HG02759 (cell line): ENCODE measurements around the gene CTR9.

Source experiments
- ATAC-seq: cut with Tn5 transposase; IDR thresholded peaks from one replicate; pipeline ENCODE4 v1.9.1; 2021; ENCODE audit warnings: mild to moderate bottlenecking, moderate library complexity; ENCODE audit not compliant: unreplicated experiment

Gene CTR9

DNA sequence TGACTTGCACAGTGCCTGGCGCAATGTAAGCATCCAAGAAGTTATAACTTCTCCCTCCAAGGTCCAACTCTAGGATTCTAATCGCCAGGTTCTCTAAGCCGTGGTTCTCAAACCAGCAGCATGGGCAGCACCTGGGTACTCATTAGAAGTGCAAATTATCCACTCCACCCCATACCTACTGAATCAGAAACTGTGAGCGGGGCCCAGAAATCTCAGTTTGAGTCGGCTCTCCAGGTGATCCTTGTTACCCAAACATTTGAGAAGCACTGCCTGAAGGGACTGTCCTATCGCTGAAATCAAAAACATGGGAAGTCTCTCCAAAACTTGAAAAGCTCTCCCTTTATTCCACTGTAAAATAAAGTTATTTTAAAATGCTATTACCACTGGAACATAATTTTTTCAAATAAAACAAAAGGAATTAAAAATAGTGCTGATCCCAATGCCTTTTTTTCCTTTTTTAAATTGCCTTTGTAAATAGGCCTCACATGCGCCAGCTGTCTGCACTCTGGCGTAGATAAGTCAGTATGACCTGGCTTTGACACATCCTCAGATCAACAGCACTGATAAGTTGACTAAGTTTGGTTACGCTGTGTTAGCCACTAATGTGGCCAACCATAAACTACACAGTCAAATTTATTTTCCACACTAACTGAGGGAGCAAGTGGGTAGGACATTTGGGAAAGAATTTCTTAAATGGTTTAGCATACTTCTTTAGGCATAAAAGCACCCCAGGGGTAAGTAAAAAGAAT lies 8.4 kb upstream of the CTR9 start:
- ATAC-seq = no peak

DNA sequence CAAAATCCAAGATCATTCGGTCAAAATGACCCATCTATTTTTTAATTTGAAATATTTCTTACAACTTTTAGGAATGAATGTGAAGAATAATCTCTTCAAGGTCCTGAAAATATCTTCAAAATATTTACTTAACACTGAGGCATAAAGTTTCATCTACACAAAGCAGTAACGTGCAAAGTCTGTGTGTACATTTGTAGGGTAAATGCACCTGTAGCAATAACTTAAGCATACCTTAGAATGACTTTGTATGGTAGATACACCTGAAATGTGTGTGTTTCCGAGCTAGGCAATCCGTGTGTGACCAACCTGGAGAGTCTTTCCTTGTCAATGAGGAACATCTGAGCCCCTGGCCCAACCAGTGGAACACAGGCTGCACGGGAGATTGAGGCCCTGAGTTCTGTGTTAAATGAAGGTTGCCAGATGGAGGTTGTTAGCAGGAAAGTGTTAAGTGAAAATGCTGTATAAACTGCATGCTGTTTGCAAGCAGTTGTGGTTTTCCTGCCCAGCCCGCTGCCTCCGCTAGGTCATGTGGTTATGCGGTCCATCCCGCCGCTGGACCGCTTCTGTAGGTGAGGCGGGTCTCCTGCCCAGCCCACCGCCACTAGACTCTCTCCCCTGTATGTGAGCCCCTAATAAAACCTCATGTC lies 7.6 kb upstream of the CTR9 start:
- ATAC-seq = peak; percentile 58

DNA sequence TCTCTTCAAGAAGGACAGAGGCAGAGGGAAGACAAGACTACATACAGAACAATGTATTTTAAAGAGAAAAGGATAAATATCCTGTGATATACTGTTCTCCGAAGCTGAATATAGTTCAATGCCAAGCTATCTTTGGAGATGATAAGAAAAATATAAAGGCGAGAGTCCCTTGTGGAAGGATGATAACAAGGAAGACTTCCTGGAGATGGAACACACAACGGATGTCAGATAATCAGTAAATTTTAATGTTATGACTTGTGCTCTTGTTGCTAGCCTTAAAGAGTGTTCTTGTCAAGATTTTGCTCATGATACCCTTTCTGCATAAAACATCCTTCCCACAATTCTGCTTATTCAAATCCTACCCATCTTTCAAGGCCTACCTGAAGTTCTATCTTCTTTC lies 6.8 kb upstream of the CTR9 start:
- no peak for ATAC-seq

DNA sequence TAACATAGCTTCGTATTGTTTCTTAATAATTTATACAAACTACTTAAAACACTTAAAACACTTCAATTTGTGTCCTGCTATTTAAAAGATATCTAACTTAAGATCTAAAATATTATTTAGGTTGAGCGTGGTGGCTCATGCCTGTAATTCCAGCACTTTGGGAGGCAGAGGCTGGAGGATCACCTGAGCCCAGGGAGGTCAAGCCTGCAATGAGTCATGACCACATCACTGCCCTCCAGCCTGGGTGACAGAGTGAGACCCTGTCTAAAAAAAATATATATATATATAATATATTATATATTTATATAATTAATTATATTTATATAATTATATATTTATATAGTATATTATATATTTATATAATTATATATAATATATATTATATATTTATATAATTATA lies 4.2 kb upstream of the CTR9 start:
- no peak for ATAC-seq

DNA sequence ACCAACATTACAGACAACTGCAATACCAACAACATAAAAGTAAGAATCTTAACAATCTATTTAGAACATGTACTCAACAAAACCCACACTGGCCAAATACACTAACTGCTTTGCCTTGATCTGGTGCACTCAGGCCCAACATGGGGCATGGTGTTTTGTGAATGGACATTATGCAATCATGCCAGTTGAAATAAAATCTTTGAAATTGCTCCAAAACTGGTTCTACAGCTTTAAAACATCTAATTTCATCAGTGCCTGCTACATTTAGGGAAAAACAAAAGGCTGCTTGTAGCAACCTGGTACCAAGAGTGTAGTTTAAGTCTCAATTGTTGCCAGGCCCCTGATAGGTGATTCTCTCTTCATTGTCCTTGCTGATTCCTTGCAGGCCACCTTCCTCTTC lies 3.3 kb upstream of the CTR9 start:
- no peak for ATAC-seq

DNA sequence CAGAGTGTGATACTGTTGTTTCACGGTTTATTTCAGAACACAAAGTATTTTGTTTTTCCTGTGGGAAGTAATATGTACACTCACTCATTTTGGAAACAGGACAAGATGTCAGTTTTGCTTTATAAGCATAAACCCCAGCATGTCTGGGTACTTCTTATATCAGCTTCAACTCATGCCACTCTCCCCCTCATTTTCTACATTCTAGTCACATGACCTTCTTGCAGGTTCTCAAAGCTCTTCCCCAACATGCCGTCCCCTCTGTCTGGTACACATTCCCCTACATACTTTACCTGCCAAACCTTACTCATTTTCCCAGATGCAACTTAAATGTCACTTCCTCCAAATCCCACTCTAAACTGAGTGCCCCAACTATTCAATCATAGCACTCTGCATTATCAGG lies 1.6 kb upstream of the CTR9 start:
- no peak for ATAC-seq

DNA sequence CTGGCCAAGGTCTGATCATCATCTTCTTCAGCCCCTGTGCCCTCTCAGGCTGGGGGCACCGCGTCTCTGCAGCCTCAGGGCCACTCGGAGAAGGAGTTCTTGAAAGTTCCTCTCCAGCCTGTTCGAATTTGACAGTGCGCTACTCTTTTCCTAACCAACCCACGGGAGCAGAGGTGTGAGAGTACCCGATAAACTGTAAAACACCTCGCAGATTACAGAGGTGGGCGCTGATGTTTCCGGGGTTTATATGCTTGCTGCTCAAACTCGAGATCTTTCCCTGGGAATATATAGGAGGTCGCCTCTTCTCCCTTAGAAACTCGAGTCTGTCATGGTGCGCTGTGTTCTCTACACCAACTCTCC lies 515 bp downstream of the CTR9 start:
- no peak for ATAC-seq

DNA sequence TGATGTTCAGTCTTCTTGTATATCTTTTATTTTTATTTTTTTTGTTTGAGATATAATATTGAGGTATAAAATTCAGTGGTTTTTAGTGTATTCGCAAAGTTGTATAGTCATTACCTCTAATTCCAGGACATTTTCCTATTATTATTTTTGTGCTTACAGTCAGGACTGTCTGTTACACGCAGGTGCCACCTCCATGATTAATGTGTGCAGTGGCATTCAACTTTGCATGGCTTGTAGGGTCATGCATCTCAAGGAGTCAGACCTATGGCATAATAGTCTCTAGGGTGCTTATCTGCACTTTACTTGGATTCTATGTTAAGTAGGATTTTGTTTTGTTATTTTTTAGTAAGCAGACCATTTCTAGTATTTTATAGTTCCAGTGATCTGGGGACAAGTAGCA lies 1.0 kb downstream of the CTR9 start:
- no peak for ATAC-seq

DNA sequence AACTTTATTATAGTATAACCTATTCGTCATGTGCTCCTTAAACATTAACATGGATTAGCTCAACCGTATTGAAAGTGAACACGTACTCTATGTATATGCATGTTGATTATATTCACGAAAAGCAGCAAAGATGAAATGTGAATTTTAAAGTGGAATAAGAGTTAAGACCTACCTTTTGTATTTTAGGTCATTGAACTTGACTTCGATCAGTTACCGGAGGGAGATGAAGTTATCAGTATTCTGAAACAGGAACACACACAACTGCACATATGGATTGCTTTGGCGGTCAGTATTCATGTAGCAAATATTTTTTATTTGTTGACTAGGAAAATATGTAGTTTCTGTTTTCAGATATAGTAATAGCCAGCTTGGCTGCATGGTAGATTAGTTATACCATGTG lies 1.4 kb downstream of the CTR9 start:
- ATAC-seq = no peak

DNA sequence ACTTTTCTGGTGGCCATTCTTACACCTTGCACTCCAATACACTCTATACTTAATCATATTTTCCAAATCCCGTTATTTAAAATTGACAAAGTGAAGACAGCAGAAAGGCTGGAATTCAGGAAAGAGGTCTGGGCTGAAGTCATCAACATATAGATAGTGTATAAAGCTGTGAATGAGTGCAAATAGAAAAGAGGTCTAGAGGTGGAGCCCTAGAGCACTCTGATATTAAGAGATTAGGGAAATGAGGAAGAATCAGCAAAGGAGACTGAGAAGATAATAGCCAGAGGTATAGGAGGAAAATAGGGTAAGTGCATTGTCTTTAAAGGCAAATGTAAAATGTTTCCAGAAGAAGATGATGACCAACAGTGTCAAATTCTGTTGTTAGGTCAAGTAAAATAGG lies 7.9 kb downstream of the CTR9 start:
- ATAC-seq = no peak

DNA sequence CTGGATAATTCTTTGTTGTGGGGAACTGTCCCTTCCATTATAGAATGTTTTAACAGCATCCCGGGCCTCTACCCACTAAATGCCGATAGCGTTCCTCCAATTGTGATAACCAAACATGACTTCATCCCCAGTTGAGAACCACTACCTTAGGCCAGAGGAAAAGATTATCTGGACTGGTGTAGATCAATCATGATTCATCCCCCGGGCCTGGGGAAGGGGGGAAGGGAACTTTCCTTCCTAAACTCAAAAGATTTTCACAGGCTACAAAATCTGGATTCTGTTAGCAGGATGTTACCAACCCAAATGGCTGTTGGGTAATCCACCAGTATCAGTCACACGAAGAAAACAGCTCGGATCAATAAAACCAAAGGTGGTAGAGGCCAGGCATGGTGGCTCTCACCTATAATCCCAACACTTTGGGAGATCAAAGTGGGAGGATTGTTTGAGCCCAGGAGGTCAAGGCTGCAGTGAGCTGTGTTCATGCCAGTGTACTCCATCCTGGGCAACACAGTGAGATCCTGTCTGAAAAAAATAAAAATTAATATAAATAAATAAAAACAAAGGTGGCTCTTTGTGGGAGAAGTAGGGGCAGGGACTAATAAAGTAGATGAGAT lies 10.1 kb downstream of the CTR9 start:
- no peak for ATAC-seq

DNA sequence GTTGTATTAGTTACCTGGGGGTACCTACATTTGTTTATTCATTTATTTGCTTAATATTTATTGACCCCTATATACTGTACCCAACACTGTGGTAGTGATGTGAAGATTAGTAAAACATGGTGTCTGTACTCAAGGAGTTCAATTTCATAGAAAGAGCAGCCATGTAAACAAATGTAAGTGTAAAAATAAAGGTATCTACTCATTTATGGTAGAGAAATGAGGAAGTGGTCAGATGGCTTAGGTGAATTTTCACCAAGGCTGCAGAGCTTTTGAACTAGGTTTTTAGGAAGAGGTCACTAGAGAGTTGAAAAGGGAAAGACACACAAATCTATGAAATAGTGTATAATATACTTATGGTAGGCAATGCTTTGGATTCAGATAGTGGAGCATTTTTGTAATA lies 11.1 kb downstream of the CTR9 start:
- ATAC-seq = peak; percentile 86

DNA sequence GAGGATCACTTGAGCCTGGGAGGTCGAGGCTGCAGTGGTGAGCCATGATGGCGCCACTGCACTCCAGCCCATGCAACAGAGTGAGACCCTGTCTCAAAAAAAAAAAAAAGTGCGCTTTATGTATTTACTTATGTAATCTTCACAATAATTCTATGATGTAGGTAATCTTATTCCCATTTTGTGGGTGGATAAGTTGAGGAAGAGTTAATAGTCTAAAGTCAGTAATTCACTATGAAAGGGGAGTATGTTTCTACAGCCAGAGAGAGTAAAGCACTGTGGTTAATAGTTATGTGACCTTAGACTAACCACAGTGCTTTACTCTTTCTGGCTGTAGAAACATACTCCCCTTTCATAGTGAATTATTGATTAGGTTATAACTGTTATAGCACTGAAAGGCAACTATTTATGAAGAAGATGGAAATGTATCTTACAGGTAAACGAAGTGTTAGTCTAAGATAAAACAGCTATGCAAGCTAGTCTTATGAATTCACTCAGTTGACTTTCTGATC lies 11.9 kb downstream of the CTR9 start:
- ATAC-seq = peak; percentile 52

DNA sequence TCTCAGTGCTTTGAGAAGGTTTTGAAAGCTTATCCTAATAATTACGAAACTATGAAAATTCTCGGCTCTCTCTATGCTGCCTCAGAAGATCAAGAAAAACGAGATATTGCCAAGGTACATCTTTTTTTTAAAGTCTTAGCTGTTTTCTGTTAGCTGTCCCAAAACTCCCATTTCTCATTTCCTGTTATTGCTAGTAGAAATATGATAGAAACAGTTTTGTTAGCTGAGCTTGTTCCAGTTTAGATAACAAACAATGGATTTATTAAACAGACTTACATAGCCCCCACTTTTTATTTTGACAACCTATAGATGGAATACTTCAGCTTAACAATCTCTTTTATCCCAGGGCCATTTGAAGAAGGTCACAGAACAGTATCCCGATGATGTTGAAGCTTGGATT lies 12.7 kb downstream of the CTR9 start:
- no peak for ATAC-seq

DNA sequence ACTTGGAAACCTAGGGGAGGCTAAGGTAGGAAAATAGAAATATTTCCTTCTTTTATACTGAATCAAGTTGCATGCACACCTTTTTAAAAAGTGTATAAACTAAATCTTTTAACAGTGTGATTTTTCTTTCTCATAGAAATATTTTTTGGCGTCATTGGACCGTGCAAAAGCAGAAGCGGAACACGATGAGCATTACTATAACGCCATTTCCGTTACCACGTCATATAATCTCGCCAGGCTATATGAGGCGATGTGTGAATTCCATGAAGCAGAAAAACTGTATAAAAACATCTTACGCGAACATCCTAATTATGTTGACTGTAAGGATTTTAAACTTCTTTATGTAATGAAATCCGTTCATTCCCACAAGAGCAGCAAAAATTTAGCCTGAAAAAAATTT lies 13.4 kb downstream of the CTR9 start:
- no peak for ATAC-seq

DNA sequence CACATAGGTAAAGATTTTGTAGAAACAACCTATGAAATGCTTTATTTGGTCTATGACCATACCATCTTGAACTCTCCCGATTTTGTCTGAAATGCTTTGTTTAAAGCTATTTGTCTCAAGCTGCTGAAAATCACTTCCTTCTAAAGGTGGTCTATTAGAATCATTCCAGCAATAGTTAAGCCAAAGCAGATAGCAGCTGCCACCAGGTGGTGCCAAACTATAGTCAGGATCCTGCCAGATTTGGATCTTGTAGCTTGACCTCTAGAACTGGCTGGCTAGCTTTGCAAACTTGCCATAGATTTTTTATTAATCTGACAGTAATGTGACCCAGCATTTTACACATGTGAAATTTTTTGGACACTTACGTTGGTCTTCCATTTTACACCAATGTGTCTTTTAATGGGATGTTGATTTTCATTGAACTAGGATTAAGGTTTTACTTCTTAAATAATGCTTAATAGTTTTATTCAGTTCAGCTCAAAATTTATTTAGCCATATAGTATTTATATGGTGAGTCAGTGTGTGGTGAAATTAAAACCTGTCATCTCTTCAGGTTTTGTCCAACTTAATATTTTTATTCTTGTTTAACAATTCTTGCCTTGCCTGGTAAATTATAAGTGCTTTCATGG lies 19.7 kb downstream of the CTR9 start:
- no peak for ATAC-seq

DNA sequence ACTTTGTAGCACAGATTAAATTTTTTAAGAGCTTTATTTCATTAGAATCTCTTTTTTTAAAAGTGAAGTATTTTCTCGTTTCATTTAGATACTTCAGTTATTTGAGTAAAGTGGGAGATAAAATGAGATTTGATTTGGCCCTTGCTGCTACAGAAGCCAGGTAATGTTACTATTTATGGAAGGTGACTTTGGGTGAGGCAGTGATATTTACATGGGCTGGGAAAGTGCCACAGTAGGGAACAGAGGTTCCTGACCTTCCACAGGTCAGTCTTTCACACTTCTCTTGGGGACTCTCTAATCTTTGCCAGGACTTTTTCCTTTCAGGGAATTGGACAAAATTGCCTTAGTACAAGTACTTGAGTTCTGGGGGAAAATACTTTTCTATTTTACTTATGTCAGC lies 20.4 kb downstream of the CTR9 start:
- ATAC-seq = no peak

DNA sequence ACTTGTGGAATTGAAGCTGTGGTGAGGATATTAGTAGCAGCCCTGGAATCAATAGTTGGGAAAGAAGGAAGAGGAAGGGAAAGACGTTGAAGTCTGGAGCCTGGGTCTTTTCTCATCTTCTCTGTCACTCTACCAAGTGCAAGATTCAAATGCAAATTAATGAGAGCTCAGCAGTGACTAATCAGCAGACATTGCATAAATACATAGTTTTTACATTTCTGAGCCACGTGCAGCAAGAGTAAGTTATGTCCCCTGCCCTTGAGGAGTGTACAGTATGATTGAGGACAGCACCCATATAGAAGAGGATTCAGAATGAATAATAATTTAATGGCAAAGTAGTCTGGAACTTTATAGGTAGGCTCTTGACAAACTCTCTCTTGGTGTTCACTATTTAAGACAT lies 23.8 kb downstream of the CTR9 start:
- ATAC-seq = no peak

DNA sequence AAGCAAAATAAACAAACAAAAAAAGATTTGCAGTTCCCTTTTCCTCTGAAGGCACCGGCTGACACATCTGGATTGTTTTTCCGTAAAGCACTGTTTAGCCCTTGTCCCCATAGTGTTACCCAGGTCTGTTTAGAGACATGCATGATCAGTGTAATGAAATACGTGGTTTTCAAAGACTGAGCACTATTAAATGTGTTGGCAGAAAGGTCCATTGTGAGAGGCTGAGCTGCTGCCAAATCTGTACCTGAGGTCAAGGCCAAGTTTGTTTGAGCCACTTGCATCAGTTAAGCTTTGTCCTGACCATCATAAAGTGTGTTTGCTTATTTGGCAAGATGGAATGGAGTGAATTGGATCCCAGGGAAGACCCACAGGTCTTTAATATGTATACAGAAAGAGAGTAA lies 26.3 kb downstream of the CTR9 start:
- no peak for ATAC-seq

DNA sequence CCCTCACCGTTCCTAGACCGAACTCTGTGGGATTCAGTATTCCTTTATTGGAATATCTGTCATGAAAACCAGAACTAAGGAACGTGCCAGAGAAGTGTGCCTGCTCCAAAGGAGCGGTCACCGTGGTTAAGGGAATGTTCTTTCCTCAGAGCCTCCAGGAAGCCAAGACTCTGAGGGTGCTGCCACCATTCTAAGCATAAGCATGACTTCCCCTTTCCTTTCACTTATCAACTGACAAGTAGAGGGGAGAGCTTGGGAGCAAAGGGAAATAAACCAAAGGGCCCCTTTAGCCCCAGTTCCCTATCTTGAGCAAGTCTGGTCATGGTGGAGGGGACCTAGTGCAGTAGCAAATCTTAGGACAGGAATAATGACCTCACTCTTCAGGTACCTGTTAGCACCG lies 26.8 kb downstream of the CTR9 start:
- ATAC-seq = no peak

DNA sequence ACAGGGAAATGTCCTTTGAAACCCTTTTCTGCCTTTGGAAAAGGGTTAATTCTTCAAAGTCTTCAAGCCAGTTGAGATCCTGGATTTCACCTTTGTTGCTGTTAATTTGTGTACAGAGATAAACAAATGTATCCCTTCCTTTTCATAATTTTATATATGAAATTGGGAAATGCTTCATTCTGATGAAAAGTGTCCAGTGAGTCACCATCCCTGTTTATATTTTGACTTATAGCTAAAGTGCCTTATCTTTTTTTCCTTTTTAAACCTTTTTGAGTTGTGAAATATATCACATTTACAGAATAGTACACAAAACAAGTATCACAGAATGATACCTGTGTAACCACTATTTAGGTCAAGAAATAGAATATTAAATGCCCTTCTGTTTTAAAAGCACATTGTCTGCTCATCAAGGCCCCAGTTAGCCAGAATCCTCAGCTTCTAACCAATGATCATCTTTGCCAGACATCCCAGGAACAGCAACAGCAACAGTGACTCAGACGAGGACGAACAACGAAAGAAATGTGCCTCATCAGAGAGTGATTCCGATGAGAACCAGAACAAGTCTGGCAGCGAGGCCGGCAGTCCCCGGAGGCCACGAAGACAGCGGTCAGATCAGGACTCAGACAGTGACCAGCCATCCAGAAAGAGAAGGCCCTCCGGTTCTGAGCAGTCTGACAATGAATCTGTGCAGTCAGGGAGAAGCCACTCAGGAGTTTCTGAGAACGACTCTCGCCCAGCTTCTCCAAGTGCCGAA lies 27.3 kb downstream of the CTR9 start:
- ATAC-seq = no peak
